Measurements from ENCODE around the gene TMEM42. TPM values are rescaled to one million over a fixed set of nuclear protein-coding genes. Genes with fewer than 3 reads are reported as not detected.

TMEM42 gene
- total RNA-seq, 2 experiments from 2014 or later = 8.0 to 8.6 TPM

DNA sequence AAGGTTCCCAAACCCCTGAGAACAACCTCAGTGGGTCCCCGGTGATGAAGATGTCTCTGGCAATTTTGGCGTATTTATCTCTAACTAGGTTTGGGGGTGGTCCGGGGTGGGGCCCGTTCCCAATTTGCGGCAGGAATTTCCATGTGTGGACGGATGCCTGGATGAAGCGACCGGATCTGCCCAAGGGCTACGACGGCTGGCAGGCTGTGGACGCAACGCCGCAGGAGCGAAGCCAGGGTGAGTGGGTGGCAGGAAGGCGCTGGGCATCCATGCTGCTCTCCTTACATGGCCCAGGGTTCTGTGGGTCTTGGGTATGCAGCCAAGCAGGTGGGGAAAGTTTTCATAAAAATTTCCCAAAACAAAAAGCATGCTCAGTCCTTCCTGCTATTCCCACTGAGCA lies 42.0 kb downstream of the TMEM42 start:
- CTCF ChIA-PET = no interaction called here
- Mint-ChIP-seq H3K9me3 (ENCODE audit: low read depth) (no peaks in the 10 kb centered on the region), H3K4me1 (peaks cover 12% of the 10 kb centered on the region), H3K27ac (no peak overlapping the region), H3K4me3 (no peak overlapping the region), H3K27me3 (peaks cover 10% of the 10 kb centered on the region), H3K36me3 (no peaks in the 10 kb centered on the region)
- ATAC-seq (no peak), DNase-seq (no peak)

DNA sequence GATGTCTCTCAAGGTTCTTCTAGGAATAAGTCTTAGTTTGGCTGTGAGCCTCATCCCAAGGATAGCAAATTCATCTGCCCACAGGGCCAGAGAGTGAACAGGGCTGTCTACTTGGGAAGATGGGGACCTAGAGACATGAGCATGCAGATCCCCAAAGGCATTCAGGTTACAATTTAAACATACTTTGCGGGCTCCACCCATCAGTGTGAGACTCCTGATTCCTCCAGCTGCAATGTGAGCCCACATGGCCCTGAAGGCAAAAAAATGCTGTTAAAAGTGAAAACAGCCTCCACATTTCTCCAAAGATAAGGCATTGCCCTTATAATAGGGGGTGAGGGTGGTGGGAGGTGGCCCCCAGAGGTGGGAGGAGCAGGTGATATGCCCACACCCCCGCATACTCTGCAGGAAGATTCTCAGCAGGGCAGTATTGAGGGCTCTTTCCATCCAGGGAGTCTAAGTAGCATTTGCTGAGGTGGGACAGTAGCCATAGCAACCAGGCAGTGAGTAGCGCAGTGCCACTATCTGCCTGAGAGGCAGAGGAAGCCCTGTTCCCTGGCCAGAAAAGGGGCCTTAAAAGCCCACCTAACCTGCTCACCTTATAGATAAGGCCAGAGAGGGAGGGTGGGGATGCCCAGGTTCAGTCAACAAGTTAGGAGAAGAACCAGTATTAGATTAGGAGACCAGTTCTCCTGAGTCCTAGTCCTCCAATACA lies 43.9 kb downstream of the TMEM42 start:
- CTCF ChIA-PET = no interaction called here
- peaks cover 27% of the 10 kb centered on the region for H3K27me3 Mint-ChIP-seq
- no peaks in the 10 kb centered on the region for H3K36me3 Mint-ChIP-seq
- no peak overlapping the region for H3K27ac Mint-ChIP-seq
- ATAC-seq = no peak
- H3K9me3 Mint-ChIP-seq (ENCODE audit: low read depth) = no peaks in the 10 kb centered on the region
- H3K4me3 Mint-ChIP-seq = no peak overlapping the region
- peaks cover 1% of the 10 kb centered on the region for H3K4me1 Mint-ChIP-seq
- no peak for DNase-seq

DNA sequence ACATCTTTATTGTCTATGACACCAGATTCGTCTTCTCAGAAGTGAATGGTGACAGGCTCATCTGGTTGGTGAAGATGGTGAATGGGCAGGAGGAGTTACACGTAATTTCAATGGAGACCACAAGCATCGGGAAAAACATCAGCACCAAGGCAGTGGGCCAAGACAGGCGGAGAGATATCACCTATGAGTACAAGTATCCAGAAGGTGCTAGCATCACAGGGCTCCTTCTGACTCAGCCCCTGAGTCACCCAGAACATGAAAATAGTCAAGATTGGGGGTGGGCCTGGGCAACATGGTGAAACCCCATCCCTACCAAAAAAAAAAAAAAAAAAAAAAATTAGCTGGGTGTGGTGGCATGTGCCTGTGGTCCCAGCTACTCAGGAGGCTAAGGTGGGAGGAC lies 45.3 kb downstream of the TMEM42 start:
- no peak overlapping the region for H3K27ac Mint-ChIP-seq
- H3K27me3 Mint-ChIP-seq = peaks cover 25% of the 10 kb centered on the region
- CTCF ChIA-PET = interaction anchor here (1.2 kb wide), 1 partner anchor 13 kb away, joined by 4 read pairs; no protein-coding TSS in a partner anchor
- H3K9me3 Mint-ChIP-seq (ENCODE audit: low read depth) = peaks cover 4% of the 10 kb centered on the region
- DNase-seq = no peak
- H3K4me1 Mint-ChIP-seq = no peaks in the 10 kb centered on the region
- H3K4me3 Mint-ChIP-seq = no peak overlapping the region
- ATAC-seq = no peak
- H3K36me3 Mint-ChIP-seq = no peaks in the 10 kb centered on the region

DNA sequence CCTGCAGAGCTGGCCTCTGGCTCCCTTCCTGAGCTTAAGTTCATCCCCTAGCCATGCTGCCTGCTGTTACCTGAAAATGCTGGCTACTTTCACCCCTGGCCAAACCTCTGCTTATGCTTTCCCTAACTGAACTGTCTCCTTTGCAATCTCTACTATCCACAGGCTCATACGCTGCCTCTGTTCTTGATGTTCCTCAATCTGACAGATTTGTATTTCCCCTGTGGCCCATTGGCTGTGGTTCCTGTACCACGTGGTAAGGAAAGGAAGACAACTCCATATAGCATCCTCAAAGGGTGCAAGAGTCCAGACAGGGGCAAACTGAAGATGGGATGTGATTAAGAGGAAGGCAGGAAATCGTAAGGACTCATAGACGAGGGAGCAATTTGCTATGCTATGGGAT lies 45.9 kb downstream of the TMEM42 start:
- CTCF ChIA-PET = interaction anchor here (1.2 kb wide), 1 partner anchor 13 kb away, joined by 4 read pairs; no protein-coding TSS in a partner anchor
- Mint-ChIP-seq H3K27ac (no peak overlapping the region), H3K4me3 (no peak overlapping the region), H3K9me3 (ENCODE audit: low read depth) (peaks cover 4% of the 10 kb centered on the region), H3K27me3 (peaks cover 25% of the 10 kb centered on the region), H3K36me3 (no peaks in the 10 kb centered on the region), H3K4me1 (no peaks in the 10 kb centered on the region)
- ATAC-seq = no peak
- DNase-seq = no peak

DNA sequence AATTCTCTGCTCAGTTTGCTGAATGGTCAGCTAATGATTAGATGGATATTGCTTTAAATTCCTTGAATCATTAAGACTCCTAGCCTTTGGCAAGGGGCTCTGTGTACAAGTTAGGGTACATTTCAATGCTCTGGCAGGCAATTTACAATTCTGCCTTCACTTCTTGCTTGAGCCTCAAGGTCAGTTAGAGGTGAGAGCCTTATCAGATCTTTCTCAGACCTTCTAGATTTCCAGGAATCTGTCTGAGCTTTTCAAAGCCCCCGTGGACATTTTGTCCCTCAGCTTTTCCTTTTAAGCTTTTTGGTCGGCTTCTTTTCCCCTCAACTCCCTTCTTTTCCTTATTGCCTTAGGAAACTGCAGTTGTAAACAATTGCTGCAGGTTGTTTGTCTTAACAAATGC lies 47.4 kb downstream of the TMEM42 start:
- no peak overlapping the region for H3K27ac Mint-ChIP-seq
- CTCF ChIA-PET = interaction anchor here (1.2 kb wide), 1 partner anchor 376 kb away, joined by 5 read pairs; no protein-coding TSS in a partner anchor
- peaks cover 4% of the 10 kb centered on the region for H3K9me3 Mint-ChIP-seq (ENCODE audit: low read depth)
- no peak overlapping the region for H3K4me3 Mint-ChIP-seq
- H3K4me1 Mint-ChIP-seq = no peaks in the 10 kb centered on the region
- peaks cover 25% of the 10 kb centered on the region for H3K27me3 Mint-ChIP-seq
- ATAC-seq (no peak), DNase-seq (no peak)
- H3K36me3 Mint-ChIP-seq = no peaks in the 10 kb centered on the region

DNA sequence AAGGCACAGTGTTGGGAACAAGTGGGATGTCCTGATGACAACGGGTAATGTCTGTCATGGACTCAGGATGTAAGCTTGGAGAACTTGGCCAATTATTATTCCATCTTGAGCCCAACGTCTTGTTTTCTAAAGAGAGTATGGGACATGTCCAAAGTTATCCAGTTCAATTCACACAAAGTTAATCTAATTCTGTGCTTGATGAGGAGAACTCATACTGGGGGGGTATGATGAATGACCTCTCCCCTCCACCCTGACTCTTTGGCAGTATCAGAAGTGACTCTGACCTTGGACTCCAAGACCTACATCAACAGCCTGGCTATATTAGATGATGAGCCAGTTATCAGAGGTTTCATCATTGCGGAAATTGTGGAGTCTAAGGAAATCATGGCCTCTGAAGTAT lies 49.0 kb downstream of the TMEM42 start:
- H3K4me1 Mint-ChIP-seq = no peaks in the 10 kb centered on the region
- CTCF ChIA-PET = no interaction called here
- H3K27ac Mint-ChIP-seq = no peak overlapping the region
- H3K4me3 Mint-ChIP-seq = no peak overlapping the region
- peaks cover 22% of the 10 kb centered on the region for H3K27me3 Mint-ChIP-seq
- DNase-seq (no peak), ATAC-seq (no peak)
- no peaks in the 10 kb centered on the region for H3K36me3 Mint-ChIP-seq
- H3K9me3 Mint-ChIP-seq (ENCODE audit: low read depth) = peaks cover 4% of the 10 kb centered on the region

DNA sequence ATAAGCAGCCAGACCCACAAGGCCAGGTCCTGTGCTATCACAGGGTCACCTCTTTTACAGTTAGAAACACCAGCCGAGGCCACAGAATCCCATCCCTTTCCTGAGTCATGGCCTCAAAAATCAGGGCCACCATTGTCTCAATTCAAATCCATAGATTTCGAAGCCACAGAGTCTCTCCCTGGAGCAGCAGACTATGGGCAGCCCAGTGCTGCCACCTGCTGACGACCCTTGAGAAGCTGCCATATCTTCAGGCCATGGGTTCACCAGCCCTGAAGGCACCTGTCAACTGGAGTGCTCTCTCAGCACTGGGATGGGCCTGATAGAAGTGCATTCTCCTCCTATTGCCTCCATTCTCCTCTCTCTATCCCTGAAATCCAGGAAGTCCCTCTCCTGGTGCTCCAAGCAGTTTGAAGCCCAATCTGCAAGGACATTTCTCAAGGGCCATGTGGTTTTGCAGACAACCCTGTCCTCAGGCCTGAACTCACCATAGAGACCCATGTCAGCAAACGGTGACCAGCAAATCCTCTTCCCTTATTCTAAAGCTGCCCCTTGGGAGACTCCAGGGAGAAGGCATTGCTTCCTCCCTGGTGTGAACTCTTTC lies 52.3 kb downstream of the TMEM42 start:
- ATAC-seq = peak; percentile 79
- peaks cover 4% of the 10 kb centered on the region for H3K9me3 Mint-ChIP-seq (ENCODE audit: low read depth)
- H3K27me3 Mint-ChIP-seq = peaks cover 15% of the 10 kb centered on the region
- no peaks in the 10 kb centered on the region for H3K4me1 Mint-ChIP-seq
- CTCF ChIA-PET = interaction anchor here (0.5 to 3.7 kb wide), 10 partner anchors 10 to 591 kb away, joined by 3 to 22 read pairs (median 3); no protein-coding TSS in a partner anchor
- H3K36me3 Mint-ChIP-seq = no peaks in the 10 kb centered on the region
- H3K27ac Mint-ChIP-seq = no peak overlapping the region
- DNase-seq = peak; percentile 68
- no peak overlapping the region for H3K4me3 Mint-ChIP-seq

DNA sequence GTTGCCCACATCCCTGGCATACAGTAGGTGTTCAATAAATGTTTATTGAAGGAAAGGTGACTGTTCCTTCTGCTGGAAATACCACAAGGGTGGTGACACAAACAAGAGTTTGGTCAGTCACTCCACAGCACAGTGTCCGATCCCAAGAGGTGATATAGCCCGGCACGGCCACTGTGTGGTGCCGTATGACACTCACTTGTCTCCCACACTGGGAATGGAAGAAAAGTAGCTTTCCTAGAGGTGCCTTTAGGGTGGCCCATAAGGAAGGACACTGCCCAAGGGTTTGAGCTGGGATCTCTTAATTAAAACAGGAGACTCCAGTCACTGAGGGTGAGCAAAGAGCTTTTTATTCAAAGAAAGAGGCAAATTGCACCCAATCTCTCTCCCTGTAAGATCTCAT lies 53.2 kb downstream of the TMEM42 start:
- CTCF ChIA-PET = interaction anchor here (0.6 to 3.7 kb wide), 7 partner anchors 9 to 411 kb away, joined by 3 to 22 read pairs (median 3); no protein-coding TSS in a partner anchor
- ATAC-seq = no peak
- H3K4me1 Mint-ChIP-seq = no peaks in the 10 kb centered on the region
- no peaks in the 10 kb centered on the region for H3K36me3 Mint-ChIP-seq
- no peak overlapping the region for H3K4me3 Mint-ChIP-seq
- H3K27ac Mint-ChIP-seq = no peak overlapping the region
- H3K27me3 Mint-ChIP-seq = peaks cover 5% of the 10 kb centered on the region
- peaks cover 4% of the 10 kb centered on the region for H3K9me3 Mint-ChIP-seq (ENCODE audit: low read depth)
- DNase-seq = no peak

Other genes with a start within 250 kb of the TMEM42 start
- 10 to 100 TPM; 12.7 to 13.8 TPM for gene ZNF197, start 236.9 kb upstream of the TMEM42 start, total RNA-seq
- 1 to 10 TPM; 4.8 to 6.2 TPM for gene ZNF35, start 213.2 kb upstream of the TMEM42 start, total RNA-seq
- 1 to 10 TPM; 1.1 to 1.3 TPM for gene ZNF502, start 149.3 kb upstream of the TMEM42 start, total RNA-seq
- 1 to 10 TPM; 1.1 to 2.5 TPM for gene ZNF501, start 132.3 kb upstream of the TMEM42 start, total RNA-seq
- 10 to 100 TPM; 22.3 to 32.8 TPM for gene KIAA1143, start 100.3 kb upstream of the TMEM42 start, total RNA-seq
- gene KIF15, start 100.1 kb upstream of the TMEM42 start, total RNA-seq = 10 to 100 TPM; 48.7 to 60.6 TPM
- not detected for gene TGM4, start 12.7 kb downstream of the TMEM42 start, total RNA-seq
- 10 to 100 TPM; 54.0 to 54.9 TPM for gene ZDHHC3, start 114.3 kb downstream of the TMEM42 start, total RNA-seq
- 10 to 100 TPM; 51.3 to 66.1 TPM for gene EXOSC7, start 114.3 kb downstream of the TMEM42 start, total RNA-seq
- gene CLEC3B, start 164.4 kb downstream of the TMEM42 start, total RNA-seq = not detected

All from activated CD8-positive, alpha-beta memory T cell treated with anti-CD3 and anti-CD28 coated beads, Interleukin-2, amount 10 ng/mL, durations not matched to agents 7 days and 5 days (primary cell).